HG03460 (cell line): ENCODE measurements around the gene POLR2H.
A peak's percentile ranks its signal among the peaks of the same experiment; 100 is the strongest.

ENCODE experiments used
- ATAC-seq: cut with Tn5 transposase; IDR thresholded peaks from one replicate; pipeline ENCODE4 v1.9.1; 2021; ENCODE audit not compliant: unreplicated experiment

POLR2H gene

GRCh38 chr3:184368586-184369183, 7.2 kb downstream of the POLR2H start:
- ATAC-seq, result no peak

- ATAC-seq, result peak; percentile 83
These were observed 10.1 kb downstream of the POLR2H start for GRCh38 chr3:184371570-184372018.

GRCh38 chr3:184372296-184372821, 10.8 kb downstream of the POLR2H start:
- no peak for ATAC-seq

GRCh38 chr3:184372911-184373310, 11.4 kb downstream of the POLR2H start:
- no peak for ATAC-seq

GRCh38 chr3:184373422-184373821, 11.9 kb downstream of the POLR2H start:
- no peak for ATAC-seq

GRCh38 chr3:184375747-184376461, 14.4 kb downstream of the POLR2H start:
- ATAC-seq, result no peak

- no peak for ATAC-seq
These were observed 15.9 kb downstream of the POLR2H start for GRCh38 chr3:184377374-184377773.

- ATAC-seq, result no peak
These were observed 16.5 kb downstream of the POLR2H start, which contains the start of gene THPO for GRCh38 chr3:184377882-184378445. Gene THPO (minus strand): TSS chr3:184378207. CDS start chr3:184376259, 1,948 bp downstream.

- ATAC-seq, result no peak
These were observed 17.3 kb downstream of the POLR2H start for GRCh38 chr3:184378651-184379357.

GRCh38 chr3:184379358-184380184, 18.1 kb downstream of the POLR2H start, which contains the start of gene CHRD:
Gene CHRD (plus strand): TSS chr3:184380054. CDS start chr3:184380319, 265 bp downstream.
- ATAC-seq, result no peak

- ATAC-seq, result no peak
These were observed 18.7 kb downstream of the POLR2H start for GRCh38 chr3:184380185-184380626.

- ATAC-seq, result no peak
These were observed 19.2 kb downstream of the POLR2H start for GRCh38 chr3:184380627-184381260.

GRCh38 chr3:184381261-184382224, 20.0 kb downstream of the POLR2H start:
- ATAC-seq, result no peak

GRCh38 chr3:184382326-184383032, 21.0 kb downstream of the POLR2H start:
- ATAC-seq, result no peak

GRCh38 chr3:184383033-184383740, 21.7 kb downstream of the POLR2H start:
- no peak for ATAC-seq

- ATAC-seq, result no peak
These were observed 22.8 kb downstream of the POLR2H start for GRCh38 chr3:184384342-184384741.

- no peak for ATAC-seq
These were observed 23.4 kb downstream of the POLR2H start for GRCh38 chr3:184384856-184385422.
